Right lobe of liver (tissue), 6 donors: ENCODE results near the gene HDAC4. TPM values are rescaled to one million over a fixed set of nuclear protein-coding genes. Genes with fewer than 3 reads are reported as not detected.

Experiments used
- ATAC-seq, 4 donors: fragments of 200-7000 bp; cut with Tn5 transposase; one replicate each; pipeline ENCODE4 v1.9.1; 2020; ENCODE audit warnings: mild to moderate bottlenecking in 4 of 4, moderate library complexity in 4 of 4
- DNase-seq, 3 donors: peaks; one replicate each; pipeline ENCODE4 v3.0.0-alpha.2; 2020
- H3K27ac ChIP-seq, 3 donors: fragments of 200-600 bp; one replicate each; pipeline ENCODE4 v1.8.0; 2022
- H3K27me3 ChIP-seq, 2 donors: fragments of 200-600 bp; one replicate each; pipeline ENCODE4 v1.8.0; 2022
- H3K36me3 ChIP-seq, 4 donors: fragments of 200-600 bp; sonication (generic) in 1 of 4; one replicate each; pipeline versions ENCODE4 v1.5.1 to v1.8.0; 2017 to 2022; ENCODE audit warnings: control low read depth in 1 of 4
- H3K4me1 ChIP-seq, 4 donors: fragments of 200-600 bp; sonication (generic) in 1 of 4; one replicate each; pipeline versions ENCODE4 v1.5.1 to v1.8.0; 2017 to 2022; ENCODE audit warnings: control low read depth in 1 of 4
- H3K4me3 ChIP-seq, 3 donors: fragments of 200-600 bp; one replicate each; pipeline ENCODE4 v1.8.0; 2022
- H3K9me3 ChIP-seq, 4 donors: fragments of 200-600 bp; sonication (generic) in 1 of 4; one replicate each; pipeline versions ENCODE4 v1.5.1 to v1.8.0; 2017 to 2022; ENCODE audit warnings: control low read depth in 1 of 4
- POLR2A ChIP-seq: fragments of 450-650 bp; IDR thresholded peaks from one replicate; pipeline ENCODE4 v1.6.1; 2017; ENCODE audit warnings: antibody characterized with exemption, mild to moderate bottlenecking
- WGBS: methylation state at CpG from one replicate; pipeline ENCODE4 v1.1.6; 2018; ENCODE audit warnings: low coverage, low lambda C conversion rate; ENCODE audit not compliant: insufficient coverage; ENCODE audit errors: missing lambda C conversion rate; 5-methylcytosine and 5-hydroxymethylcytosine counted together
- intact Hi-C, 2 donors: fragments of 100-400 bp; cut with DNase I; formaldehyde crosslinking; loops; one replicate each; pipeline versions ENCODE4 v1.11.2 to v1.14.1; 2022
- total RNA-seq, 6 experiments: library from RNA; depleted of rRNA in 2 of 6; stranded (reverse); fragments of >200 nt in 2 of 6; fragmentation: NEBNext Ultra II Directional in 3 of 6; extraction: Animal tissue kit (Norgen Biotek cat#: 25700) in 3 of 6; gene quantifications; one replicate each; pipeline versions ENCODE4 v1.1.0 to v1.2.4, GENCODE V29; 2016 to 2023
- TF ChIP-seq, protein P1 (sequence below), 4 donors: fragments of 200-600 bp in 3 of 4; fragments of 450-650 bp in 1 of 4; IDR thresholded peaks; one replicate each; pipeline versions ENCODE4 v1.5.1 to v1.8.0; 2016 to 2022; ENCODE audit warnings: antibody characterized with exemption in 4 of 4, mild to moderate bottlenecking in 2 of 4
- donor health status: DM: no; HTN: yes; CAD: no.
- donor health status: DM: no; HTN: no; CAD: no.
- donor health status: DM: no; HTN: no; CAD: no.
- donor health status: DM: no; HTN: yes; CAD: no.
- donor health status: DM: no; HTN: yes; CAD: no.

HDAC4 gene
- total RNA-seq, 6 experiments from 2014 or later = 8.9 to 22.4 (median 14.7) TPM

GRCh38 chr2:239252801-239253200 lies 148.0 kb downstream of the HDAC4 start:
- Histone ChIP-seq H3K27me3 (no peaks in the 10 kb centered on the region), H3K9me3 (no peaks in the 10 kb centered on the region), H3K4me1 (no peaks in the 10 kb centered on the region), H3K27ac (no peak overlapping the region), H3K4me3 (no peak overlapping the region), H3K36me3 (no peaks in the 10 kb centered on the region)
- TF ChIP-seq, protein P1, sequence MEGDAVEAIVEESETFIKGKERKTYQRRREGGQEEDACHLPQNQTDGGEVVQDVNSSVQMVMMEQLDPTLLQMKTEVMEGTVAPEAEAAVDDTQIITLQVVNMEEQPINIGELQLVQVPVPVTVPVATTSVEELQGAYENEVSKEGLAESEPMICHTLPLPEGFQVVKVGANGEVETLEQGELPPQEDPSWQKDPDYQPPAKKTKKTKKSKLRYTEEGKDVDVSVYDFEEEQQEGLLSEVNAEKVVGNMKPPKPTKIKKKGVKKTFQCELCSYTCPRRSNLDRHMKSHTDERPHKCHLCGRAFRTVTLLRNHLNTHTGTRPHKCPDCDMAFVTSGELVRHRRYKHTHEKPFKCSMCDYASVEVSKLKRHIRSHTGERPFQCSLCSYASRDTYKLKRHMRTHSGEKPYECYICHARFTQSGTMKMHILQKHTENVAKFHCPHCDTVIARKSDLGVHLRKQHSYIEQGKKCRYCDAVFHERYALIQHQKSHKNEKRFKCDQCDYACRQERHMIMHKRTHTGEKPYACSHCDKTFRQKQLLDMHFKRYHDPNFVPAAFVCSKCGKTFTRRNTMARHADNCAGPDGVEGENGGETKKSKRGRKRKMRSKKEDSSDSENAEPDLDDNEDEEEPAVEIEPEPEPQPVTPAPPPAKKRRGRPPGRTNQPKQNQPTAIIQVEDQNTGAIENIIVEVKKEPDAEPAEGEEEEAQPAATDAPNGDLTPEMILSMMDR (IDR thresholded peaks at IDR 0.05) = no peak
- no peak for TF ChIP-seq POLR2A
- intact Hi-C loops = no loop called here
- peak; percentile 42 to 55 (median 46) for ATAC-seq
- DNase-seq = peak in 2 of 3 donors; percentile 62 to 68
- 59% methylated on average over 19 of the region's 19 CpGs for WGBS

DNA sequence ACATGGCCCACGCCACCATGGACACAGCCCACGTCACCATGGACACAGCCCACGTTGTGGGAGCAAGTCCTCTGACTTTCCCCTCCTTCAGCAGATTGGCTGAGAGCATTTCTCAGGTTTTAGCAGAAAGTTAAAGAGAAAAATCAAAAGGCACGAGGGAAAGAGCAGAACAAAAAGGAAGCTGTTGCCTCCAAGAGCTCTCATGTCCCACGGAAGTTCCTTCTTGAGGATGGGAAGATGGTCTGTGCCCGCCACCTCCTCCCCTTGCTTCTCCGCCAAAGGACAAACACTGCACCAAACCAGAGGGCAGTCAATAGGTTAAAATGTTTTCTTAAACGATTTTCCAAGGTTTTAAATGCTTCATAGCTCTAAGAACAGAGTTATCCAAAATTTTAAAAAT lies 148.4 kb downstream of the HDAC4 start:
- Histone ChIP-seq H3K27ac (no peak overlapping the region), H3K4me3 (no peak overlapping the region), H3K4me1 (no peaks in the 10 kb centered on the region), H3K36me3 (no peaks in the 10 kb centered on the region), H3K27me3 (no peaks in the 10 kb centered on the region), H3K9me3 (no peaks in the 10 kb centered on the region)
- ATAC-seq = no peak
- DNase-seq = peak in 1 of 3 donors; percentile 7
- TF ChIP-seq, protein P1 (IDR thresholded peaks at IDR 0.05) = no peak
- TF ChIP-seq POLR2A = no peak
- intact Hi-C loops = no loop called here
- 70% methylated on average over 8 of the region's 8 CpGs for WGBS

DNA sequence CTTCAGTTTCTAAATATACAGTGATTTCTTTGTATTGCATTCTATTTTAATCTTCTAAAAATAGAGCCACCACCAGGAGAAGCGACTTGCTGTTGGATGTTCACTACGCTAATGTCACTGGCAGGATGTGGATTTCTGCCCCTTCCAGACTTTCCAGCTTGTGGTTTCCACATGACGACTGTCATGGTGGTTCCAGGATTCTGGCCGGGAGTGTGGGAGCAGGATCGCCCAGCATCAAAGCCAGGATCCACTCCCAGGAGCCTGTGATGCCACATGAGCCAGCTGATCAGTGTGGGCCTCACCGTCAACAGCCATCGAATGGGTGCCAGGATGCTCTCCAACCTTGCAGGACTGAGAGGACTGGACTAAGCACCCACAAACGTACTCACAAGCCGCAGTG lies 148.8 kb downstream of the HDAC4 start:
- H3K4me1 ChIP-seq = no peaks in the 10 kb centered on the region
- no peak overlapping the region for H3K27ac ChIP-seq
- DNase-seq (peak in 1 of 3 donors; percentile 33), ATAC-seq (no peak)
- intact Hi-C loops = no loop called here
- H3K9me3 ChIP-seq = no peaks in the 10 kb centered on the region
- no peaks in the 10 kb centered on the region for H3K27me3 ChIP-seq
- H3K36me3 ChIP-seq = no peaks in the 10 kb centered on the region
- no peak overlapping the region for H3K4me3 ChIP-seq
- WGBS = 88% methylated on average over 4 of the region's 9 CpGs
- TF ChIP-seq, protein P1 (IDR thresholded peaks at IDR 0.05) = no peak
- TF ChIP-seq POLR2A = no peak

GRCh38 chr2:239250216-239251081 lies 150.4 kb downstream of the HDAC4 start:
- intact Hi-C loops = no loop called here
- Histone ChIP-seq H3K9me3 (no peaks in the 10 kb centered on the region), H3K27ac (no peak overlapping the region), H3K4me1 (no peaks in the 10 kb centered on the region), H3K36me3 (no peaks in the 10 kb centered on the region), H3K4me3 (no peak overlapping the region), H3K27me3 (no peaks in the 10 kb centered on the region)
- 88% methylated on average over 11 of the region's 30 CpGs for WGBS
- TF ChIP-seq, protein P1 (IDR thresholded peaks at IDR 0.05) = no peak
- no peak for TF ChIP-seq POLR2A
- DNase-seq = peak in 1 of 3 donors; percentile 50
- ATAC-seq = peak in 1 of 4 donors; percentile 6
